ENCODE results near the gene MOAP1.
"Not testable (repeated sequence)": the region's sequence is repeated elsewhere in the genome, so short reads cannot be mapped to it uniquely, and the experiment has no call there.

The MOAP1 gene

GRCh38 chr14:93148979-93149378 lies 35.7 kb downstream of the MOAP1 start:
- no peak for DNase-seq (ENCODE audit: low read depth, low spot score)

- no peak for DNase-seq (ENCODE audit: low read depth, low spot score)
These were observed 38.6 kb downstream of the MOAP1 start for GRCh38 chr14:93146119-93146518.

- DNase-seq (ENCODE audit: low read depth, low spot score), result no peak
These were observed 41.6 kb downstream of the MOAP1 start for GRCh38 chr14:93142854-93143652.

DNA sequence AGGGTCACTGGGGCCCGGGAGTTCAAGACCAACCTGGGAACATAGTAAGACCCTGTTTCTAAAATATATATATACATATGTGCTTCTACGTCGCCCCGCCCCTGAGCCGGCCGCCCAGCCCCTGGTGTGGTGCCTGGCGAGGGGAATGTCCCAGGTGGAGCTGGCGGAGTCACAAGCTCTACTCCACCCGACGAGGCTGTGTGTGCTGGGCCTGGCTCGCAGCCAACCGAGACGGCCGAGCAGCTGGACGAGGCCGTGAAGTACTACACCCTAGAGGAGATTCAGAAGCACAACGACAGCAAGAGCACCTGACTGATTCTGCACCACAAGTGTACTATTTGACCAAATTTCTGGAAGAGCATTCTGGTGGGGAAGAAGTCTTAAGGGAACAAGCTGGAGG lies 46.8 kb downstream of the MOAP1 start:
- DNase-seq (ENCODE audit: low read depth, low spot score), result no peak

DNA sequence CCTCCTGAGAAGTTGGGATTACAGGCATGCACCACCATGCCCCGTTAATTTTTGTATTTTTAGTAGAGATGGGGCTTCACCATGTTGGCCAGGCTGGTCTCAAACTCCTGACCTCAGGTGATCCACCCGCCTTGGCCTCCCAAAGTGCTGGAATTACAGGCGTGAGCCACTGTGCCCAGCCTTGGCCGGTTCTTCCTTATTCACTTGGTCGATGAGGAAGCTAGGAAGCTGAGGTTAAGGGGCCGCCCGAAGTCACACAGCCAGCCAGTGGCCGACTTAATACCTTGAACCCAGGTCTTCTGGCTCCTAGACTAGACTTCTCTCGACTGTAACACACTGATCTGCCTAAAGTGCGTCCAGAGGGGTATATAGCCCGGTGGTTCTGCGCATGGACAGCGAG lies 48.2 kb downstream of the MOAP1 start:
- not testable (repeated sequence) for DNase-seq (ENCODE audit: low read depth, low spot score)

- DNase-seq (ENCODE audit: low read depth, low spot score), result no peak
These were observed 48.7 kb downstream of the MOAP1 start for GRCh38 chr14:93136009-93136408.

- DNase-seq (ENCODE audit: low read depth, low spot score), result no peak
These were observed 49.3 kb downstream of the MOAP1 start for GRCh38 chr14:93135399-93135798.

DNA sequence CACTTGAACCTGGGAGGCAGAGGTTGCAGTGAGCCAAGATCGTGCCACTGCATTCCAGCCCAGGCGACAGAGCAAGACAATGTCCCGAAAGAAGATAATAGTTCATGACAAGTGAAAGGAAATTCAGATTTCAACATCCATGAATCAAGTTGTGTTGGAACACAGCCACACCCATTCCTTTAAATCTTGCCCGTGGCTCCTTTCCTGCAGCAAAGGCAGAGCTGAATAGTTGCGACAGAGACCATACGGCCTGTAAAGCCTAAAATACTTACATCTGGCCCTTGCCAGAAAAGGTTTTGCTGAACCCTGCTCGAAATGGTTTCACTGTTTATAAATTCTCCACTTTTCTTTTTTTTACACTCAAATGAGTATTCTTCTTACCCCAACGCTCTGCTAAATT lies 51.2 kb downstream of the MOAP1 start:
- DNase-seq (ENCODE audit: low read depth, low spot score), result no peak

DNA sequence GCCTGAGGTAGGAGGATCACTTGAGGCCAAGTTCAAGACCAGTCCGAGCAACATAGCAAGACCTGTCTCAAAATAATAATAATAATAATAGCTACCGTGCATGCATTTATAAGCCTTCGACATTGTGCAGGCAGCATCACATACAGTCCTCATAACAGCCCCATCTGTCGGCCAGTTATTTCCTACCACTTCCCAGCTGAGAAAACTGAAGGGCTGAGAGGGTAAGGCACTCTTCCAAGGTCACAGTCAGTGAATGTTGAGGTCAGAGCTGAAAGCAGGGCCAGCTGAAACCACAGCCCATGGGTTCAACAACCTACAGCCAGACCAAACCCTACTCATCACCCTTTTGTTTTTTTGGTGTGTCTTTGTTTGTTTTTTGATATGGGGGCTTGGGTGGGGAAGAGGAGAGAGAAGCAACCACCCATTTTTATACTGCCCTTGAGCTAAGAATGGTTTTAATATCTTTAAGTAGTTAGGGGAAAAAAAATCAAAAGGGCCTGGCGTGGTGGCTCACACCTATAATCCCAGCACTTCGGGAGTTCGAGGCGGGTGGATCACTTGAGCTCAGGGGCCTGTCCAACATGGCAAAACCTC lies 52.1 kb downstream of the MOAP1 start:
- DNase-seq (ENCODE audit: low read depth, low spot score), result no peak
